Measurements from ENCODE around the gene MCAM.

DNA sequence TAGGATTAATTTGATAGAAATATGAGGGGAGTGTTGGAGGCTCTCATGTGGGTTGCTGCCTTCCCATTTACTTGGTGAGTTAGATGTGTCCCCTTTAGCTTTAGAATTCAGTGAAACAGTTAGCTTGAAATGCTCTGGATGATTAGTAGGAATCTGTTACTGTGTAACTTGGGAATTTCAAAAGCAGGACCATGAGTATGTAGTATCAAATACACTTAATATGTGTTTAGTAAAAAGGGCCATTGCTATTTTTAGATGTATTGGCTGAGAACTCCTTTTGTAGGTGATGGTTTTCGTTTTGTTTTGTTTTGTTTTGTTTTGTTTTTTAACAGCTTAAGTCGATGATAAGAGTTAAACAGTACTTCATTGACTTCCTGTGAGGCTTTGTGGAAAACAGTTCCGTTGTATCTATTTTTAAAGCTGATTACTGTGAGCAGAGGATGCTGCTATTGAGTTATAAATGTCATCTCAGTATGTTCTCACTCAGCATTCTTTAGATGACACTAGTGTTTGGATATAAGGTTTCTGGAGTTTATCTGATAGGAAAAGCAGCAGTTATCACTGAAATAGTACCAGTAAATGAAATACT, 53.5 kb downstream of the MCAM start:
- TF ChIP-seq POLR2A (IDR thresholded peaks at IDR 0.05; ENCODE audit: low read depth, low read length) (no peak), POLR2AphosphoS5 (IDR thresholded peaks at IDR 0.05; ENCODE audit: low read depth, low read length) (no peak)
